HUES48 (cell line): ENCODE measurements around the gene GDAP1L1.
"Not testable (repeated sequence)": the region's sequence is repeated elsewhere in the genome, so short reads cannot be mapped to it uniquely, and the experiment has no call there.

Experiments
- H3K27ac ChIP-seq: one replicate; pipeline ENCODE4 v1.7.0; 2013; ENCODE audit warnings: low read depth, low read length, inconsistent platforms
- H3K27me3 ChIP-seq: 2 replicates; pipeline ENCODE4 v1.6.1; 2013; ENCODE audit warnings: mild to moderate bottlenecking, low read length; ENCODE audit not compliant: control insufficient read depth, insufficient read depth
- H3K36me3 ChIP-seq: 2 replicates; pipeline ENCODE4 v1.6.1; 2013; ENCODE audit warnings: low read length; ENCODE audit not compliant: control insufficient read depth, insufficient read depth
- H3K4me1 ChIP-seq: 2 replicates; pipeline ENCODE4 v1.6.1; 2013; ENCODE audit warnings: mild to moderate bottlenecking, low read length; ENCODE audit not compliant: control insufficient read depth, insufficient read depth
- H3K4me3 ChIP-seq: 2 replicates; pipeline ENCODE4 v1.5.1; 2013; ENCODE audit warnings: mild to moderate bottlenecking, low read depth, low read length
- H3K9ac ChIP-seq: 2 replicates; pipeline ENCODE4 v1.6.1; 2013; ENCODE audit warnings: mild to moderate bottlenecking, low read depth, low read length, moderate library complexity
- H3K9me3 ChIP-seq: 2 replicates; pipeline ENCODE4 v1.6.1; 2013; ENCODE audit warnings: low read length; ENCODE audit not compliant: control insufficient read depth, insufficient read depth

GDAP1L1 gene

DNA sequence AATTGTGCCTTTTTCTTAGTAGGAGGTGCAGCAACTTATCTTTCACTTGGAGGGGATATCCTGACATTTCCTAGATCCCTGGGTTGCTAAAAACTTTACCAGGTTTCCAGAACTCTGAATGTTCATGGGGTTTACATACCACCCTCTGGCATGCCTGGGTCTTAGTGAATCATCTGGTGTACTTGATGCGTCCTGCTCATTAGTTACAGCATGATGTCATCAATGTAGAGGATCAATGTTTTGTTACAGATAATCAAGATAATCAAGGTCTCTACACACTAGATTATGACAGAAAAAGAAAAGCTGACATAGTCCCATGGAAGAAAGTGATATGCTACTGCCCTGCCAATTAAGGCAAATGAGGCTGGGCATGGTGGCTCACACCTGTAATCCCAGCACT is 36.9 kb downstream of the GDAP1L1 start:
- no peaks in the 10 kb centered on the region for H3K4me1 ChIP-seq
- H3K9ac ChIP-seq = no peak overlapping the region
- H3K4me3 ChIP-seq = no peak overlapping the region
- H3K9me3 ChIP-seq = no peaks in the 10 kb centered on the region
- H3K27me3 ChIP-seq = no peaks in the 10 kb centered on the region
- H3K27ac ChIP-seq = no peak overlapping the region
- no peaks in the 10 kb centered on the region for H3K36me3 ChIP-seq

DNA sequence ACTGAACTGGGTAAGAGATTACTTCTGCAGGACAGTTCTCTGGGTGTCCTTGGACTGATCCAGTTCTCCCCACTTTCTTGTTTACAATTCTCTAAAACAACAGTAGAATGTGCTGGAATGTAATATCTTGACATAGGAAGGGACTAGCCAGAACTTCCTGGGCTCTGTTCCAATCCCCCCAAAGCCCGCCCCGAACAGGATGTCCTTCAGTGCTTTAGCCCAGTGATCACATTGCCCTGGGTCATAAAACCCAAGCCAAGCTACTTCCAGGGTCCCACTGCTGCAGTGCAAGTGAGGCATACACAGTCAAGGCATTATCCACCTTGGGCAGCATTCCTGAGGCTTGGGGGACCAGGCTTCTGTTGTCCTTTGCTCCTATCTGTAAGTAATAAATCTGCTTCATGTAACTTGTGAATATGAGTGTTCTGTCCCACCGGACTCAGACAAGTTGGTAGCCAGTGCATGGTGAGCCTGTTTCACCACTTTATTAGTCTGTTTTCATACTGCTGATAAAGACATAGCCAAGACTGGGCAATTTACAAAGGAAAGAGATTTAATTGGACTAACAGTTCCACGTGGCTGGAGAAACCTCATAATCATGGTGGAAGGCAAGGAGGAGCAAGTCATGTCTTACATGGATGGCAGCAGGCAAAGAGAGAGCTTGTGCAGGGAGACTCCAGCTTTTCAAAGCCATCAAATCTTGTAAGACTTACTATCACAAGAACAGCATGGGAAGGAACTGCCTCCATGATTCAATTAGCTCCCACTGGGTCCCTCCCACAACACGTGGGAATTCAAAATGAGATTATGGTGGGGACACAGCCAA is 40.4 kb downstream of the GDAP1L1 start:
- H3K4me1 ChIP-seq = no peaks in the 10 kb centered on the region
- H3K27ac ChIP-seq = no peak overlapping the region
- H3K4me3 ChIP-seq = no peak overlapping the region
- no peaks in the 10 kb centered on the region for H3K36me3 ChIP-seq
- no peaks in the 10 kb centered on the region for H3K9me3 ChIP-seq
- H3K9ac ChIP-seq = no peak overlapping the region
- H3K27me3 ChIP-seq = no peaks in the 10 kb centered on the region

DNA sequence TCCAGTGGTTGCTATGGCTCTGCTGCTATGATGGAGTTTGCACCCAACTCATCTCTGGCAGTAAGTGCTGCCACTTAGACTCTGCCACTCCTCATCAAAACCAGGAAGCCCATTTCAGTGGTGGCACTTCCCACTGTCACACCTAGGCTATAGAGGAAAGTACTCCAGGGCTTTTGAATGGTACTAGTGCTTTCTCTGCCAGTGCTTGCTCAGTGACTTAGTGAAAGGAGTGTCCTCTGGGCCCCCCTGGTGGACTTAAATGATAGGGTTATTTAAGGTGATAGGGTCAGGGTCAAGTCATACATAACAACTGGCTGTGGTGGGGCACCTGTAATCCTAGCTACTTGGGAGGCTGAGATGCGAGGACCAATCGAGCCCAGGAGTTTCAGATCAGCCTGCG is 41.1 kb downstream of the GDAP1L1 start:
- Histone ChIP-seq H3K4me1 (no peaks in the 10 kb centered on the region), H3K9ac (no peak overlapping the region), H3K27ac (no peak overlapping the region)

DNA sequence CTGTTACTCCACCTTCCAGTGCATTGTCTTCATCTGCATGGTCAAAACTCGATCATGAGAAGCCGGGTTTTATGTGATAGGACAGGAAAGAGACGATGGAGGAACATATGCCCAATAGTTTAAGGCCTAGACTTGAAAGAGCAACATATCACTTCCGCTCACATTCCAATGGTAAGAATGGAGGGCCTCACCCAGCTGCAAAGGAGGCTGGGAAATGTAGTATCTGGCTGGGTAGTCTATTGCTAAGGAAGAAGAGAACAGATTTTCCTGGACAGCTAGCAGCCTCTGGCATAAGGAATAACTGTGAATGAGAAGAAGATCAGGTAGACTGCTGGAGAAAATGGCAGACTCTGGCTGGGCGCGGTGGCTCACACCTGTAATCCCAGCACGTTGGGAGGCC is 44.6 kb downstream of the GDAP1L1 start:
- Histone ChIP-seq H3K9ac (no peak overlapping the region), H3K27me3 (no peaks in the 10 kb centered on the region), H3K9me3 (no peaks in the 10 kb centered on the region), H3K4me3 (no peak overlapping the region), H3K27ac (no peak overlapping the region), H3K4me1 (no peaks in the 10 kb centered on the region), H3K36me3 (no peaks in the 10 kb centered on the region)

More for the DNA sequence above, 41.1 kb downstream of the GDAP1L1 start:
- no peaks in the 10 kb centered on the region for H3K36me3 ChIP-seq
- H3K27me3 ChIP-seq = no peaks in the 10 kb centered on the region
- H3K4me3 ChIP-seq = no peak overlapping the region
- H3K9me3 ChIP-seq = no peaks in the 10 kb centered on the region

DNA sequence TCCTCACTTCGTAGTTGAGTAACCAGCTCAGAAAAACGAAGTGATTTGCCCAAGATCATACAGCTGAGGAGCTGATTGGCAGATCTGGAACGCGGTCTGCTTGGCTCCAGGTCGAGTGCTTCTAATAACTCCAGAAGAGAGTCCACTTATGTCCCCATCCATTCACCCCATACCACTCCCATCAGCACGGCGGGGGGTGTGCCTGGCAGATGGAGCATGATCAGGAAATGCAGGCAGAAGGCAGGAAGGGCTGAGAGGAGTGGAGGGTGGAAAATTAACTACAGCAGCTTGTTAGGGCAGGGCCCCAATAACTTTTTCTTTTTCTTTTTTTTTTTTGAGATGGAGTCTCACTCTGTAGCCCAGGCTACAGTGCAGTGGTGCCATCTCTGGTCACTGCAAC is 48.9 kb downstream of the GDAP1L1 start:
- Histone ChIP-seq H3K27ac (no peak overlapping the region), H3K27me3 (no peaks in the 10 kb centered on the region), H3K4me3 (no peak overlapping the region), H3K9me3 (no peaks in the 10 kb centered on the region), H3K36me3 (no peaks in the 10 kb centered on the region), H3K9ac (no peak overlapping the region), H3K4me1 (no peaks in the 10 kb centered on the region)

DNA sequence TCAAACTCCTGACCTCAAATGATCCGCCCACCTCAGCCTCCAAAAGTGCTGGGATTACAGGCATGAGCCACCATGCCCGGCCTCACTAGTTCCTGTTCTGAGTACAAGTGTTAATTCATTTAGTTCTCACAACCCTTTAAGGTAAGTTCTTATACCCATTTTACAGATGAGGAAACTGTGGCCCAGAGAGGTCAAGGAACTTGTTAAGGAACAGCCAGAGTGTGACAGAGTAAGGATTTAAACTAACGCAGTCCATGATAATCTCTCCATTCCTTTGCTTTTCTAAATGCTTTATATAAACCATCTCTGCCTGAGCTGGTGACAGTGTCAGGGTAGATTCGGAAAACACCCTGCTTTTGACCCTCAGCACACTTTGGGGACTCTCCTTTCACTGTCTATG is 50.6 kb downstream of the GDAP1L1 start:
- H3K4me1 ChIP-seq = no peaks in the 10 kb centered on the region
- H3K9me3 ChIP-seq = no peaks in the 10 kb centered on the region
- no peaks in the 10 kb centered on the region for H3K27me3 ChIP-seq
- H3K27ac ChIP-seq = no peak overlapping the region
- no peaks in the 10 kb centered on the region for H3K36me3 ChIP-seq
- no peak overlapping the region for H3K9ac ChIP-seq
- no peak overlapping the region for H3K4me3 ChIP-seq

DNA sequence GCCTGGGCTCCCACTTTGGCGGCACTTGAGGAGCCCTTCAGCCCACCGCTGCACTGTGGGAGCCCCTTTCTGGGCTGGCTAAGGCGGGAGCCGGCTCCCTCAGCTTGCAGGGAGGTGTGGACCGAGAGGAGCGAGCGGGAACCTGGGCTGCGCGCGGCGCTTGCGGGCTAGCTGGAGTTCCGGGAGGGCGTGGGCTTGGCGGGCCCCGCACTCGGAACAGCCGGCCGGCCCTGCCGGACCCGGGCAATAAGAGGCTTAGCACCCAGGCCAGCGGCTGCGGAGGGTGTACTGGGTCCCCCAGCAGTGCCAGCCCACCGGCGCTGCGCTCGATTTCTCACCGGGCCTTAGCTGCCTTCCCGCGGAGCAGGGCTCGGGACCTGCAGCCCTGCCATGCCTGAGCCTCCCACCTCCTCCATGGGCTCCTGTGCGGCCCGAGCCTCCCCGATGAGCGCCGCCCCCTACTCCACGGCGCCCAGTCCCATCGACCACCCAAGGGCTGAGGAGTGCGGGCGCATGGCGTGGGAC is 52.0 kb downstream of the GDAP1L1 start:
- not testable (repeated sequence) for H3K4me1 ChIP-seq, H3K36me3 ChIP-seq, H3K27me3 ChIP-seq, H3K27ac ChIP-seq, H3K9ac ChIP-seq, H3K4me3 ChIP-seq, H3K9me3 ChIP-seq

DNA sequence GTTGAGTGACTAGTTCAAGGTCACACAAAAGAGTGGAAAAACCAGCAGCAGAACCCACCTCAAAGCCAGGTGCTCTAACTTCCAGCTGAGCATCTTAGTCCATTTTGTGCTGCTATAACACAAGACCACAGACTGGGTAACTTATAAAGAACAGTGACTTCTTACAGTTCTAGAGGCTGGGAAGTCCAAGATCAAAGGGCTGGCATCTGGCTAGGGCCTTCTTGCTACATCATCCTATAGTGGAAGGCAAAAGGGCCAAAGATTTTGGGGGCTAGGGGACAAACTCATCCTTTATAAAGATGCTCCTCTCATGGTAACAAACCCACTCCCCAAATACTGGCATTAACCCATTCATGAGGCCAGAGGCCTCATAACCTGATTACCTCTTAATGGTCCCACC is 54.2 kb downstream of the GDAP1L1 start:
- no peaks in the 10 kb centered on the region for H3K4me1 ChIP-seq
- H3K9me3 ChIP-seq = no peaks in the 10 kb centered on the region
- no peaks in the 10 kb centered on the region for H3K36me3 ChIP-seq
- no peak overlapping the region for H3K27ac ChIP-seq
- no peaks in the 10 kb centered on the region for H3K27me3 ChIP-seq
- H3K9ac ChIP-seq = no peak overlapping the region
- no peak overlapping the region for H3K4me3 ChIP-seq

DNA sequence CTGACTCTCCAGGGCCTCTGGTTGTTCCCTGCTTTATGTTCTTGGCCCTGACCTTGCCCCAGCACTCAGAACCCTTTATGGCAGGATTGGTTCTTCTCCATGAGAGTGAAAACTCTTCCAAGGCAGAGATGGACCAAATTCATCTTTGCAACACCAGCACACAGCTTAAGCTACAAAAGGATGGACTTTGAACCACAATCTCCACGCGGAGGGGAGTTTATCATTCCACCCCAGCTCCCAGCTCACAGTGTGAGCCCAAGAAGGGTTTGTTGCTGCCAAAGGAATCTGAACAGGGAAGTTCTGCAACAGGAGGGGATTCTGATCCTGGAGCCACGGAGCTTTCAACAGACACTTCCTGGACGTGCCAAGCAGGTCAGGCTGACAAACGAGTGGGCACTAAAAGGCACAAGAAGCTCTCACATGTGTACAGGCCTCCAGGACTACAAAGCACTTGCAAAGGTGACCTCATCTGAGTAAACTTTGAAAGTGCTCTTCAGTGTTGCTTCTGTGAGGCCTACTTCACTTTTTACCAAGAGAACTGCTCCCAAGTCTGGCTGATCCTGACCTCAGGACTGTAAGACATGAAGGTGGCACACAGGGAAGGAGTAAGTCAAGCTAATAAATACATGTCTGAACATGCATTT is 55.0 kb downstream of the GDAP1L1 start:
- H3K36me3 ChIP-seq = no peaks in the 10 kb centered on the region
- no peaks in the 10 kb centered on the region for H3K27me3 ChIP-seq
- no peak overlapping the region for H3K27ac ChIP-seq
- H3K9me3 ChIP-seq = no peaks in the 10 kb centered on the region
- H3K4me3 ChIP-seq = no peak overlapping the region
- no peaks in the 10 kb centered on the region for H3K4me1 ChIP-seq
- no peak overlapping the region for H3K9ac ChIP-seq

DNA sequence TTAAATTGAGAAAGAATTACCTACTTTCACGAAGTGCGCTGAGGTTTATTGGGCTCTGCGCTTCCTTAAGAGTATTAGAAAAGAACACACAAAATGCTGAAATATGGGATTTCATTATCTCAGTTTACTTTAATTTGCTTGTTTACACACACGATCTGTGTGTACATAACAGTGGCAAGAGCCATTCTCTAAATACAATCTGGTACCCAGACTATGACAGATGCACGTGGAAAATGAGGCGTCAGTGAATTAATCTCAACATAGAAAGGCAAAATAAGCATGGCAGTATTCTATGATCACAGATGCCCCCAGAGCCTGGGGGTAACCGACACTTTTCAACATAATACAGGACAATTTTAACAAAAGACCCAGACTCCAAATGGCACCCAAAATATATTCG is 55.6 kb downstream of the GDAP1L1 start:
- Histone ChIP-seq H3K27me3 (no peaks in the 10 kb centered on the region), H3K4me3 (no peak overlapping the region), H3K9ac (no peak overlapping the region), H3K4me1 (no peaks in the 10 kb centered on the region), H3K27ac (no peak overlapping the region), H3K36me3 (no peaks in the 10 kb centered on the region), H3K9me3 (no peaks in the 10 kb centered on the region)

DNA sequence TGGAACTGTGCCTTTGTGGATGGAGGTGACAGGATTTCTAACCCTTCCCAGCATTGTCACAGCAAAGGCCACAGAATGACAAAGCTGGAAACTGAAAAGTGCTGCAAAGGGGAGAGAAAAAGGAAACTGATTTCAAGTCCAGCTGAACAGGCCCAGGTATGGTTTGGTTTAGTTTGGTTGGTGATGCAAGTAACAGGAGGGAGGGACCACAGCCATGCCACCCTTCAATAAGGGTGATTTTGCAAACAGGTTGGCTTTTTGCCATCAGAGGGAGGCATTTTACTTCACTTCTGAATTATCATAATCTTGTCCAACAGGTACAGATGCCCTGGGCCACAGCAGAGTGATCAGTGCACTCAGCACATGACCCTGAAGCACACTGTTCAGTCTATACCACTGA is 57.3 kb downstream of the GDAP1L1 start:
- H3K4me1 ChIP-seq = no peaks in the 10 kb centered on the region
- no peak overlapping the region for H3K4me3 ChIP-seq
- H3K36me3 ChIP-seq = no peaks in the 10 kb centered on the region
- H3K9me3 ChIP-seq = no peaks in the 10 kb centered on the region
- H3K27ac ChIP-seq = no peak overlapping the region
- H3K9ac ChIP-seq = no peak overlapping the region
- no peaks in the 10 kb centered on the region for H3K27me3 ChIP-seq
